Ectodermal cell (in vitro differentiated cells): ENCODE data around the gene OR14A16. TPM values are rescaled to one million over a fixed set of nuclear protein-coding genes. Genes with fewer than 3 reads are reported as not detected.

Experiments used
- H3K27ac ChIP-seq: 2 replicates; pipeline ENCODE4 v1.7.0; 2013; ENCODE audit warnings: mild to moderate bottlenecking, low read depth, low read length; ENCODE audit not compliant: insufficient read depth, poor library complexity, severe bottlenecking
- H3K27me3 ChIP-seq: 2 replicates; pipeline ENCODE4 v1.7.0; 2013; ENCODE audit warnings: mild to moderate bottlenecking, low read length; ENCODE audit not compliant: insufficient read depth, control insufficient read depth, poor library complexity, severe bottlenecking
- H3K36me3 ChIP-seq: one replicate; pipeline ENCODE4 v1.7.0; 2013; ENCODE audit warnings: low read length; ENCODE audit not compliant: control insufficient read depth, insufficient read depth
- H3K4me1 ChIP-seq: one replicate; pipeline ENCODE4 v1.7.0; 2013; ENCODE audit warnings: low read length; ENCODE audit not compliant: control insufficient read depth, insufficient read depth
- H3K4me3 ChIP-seq: 2 replicates; pipeline ENCODE4 v1.7.0; 2013; ENCODE audit warnings: low read depth, low read length, control low read depth; ENCODE audit not compliant: insufficient read depth
- H3K9me3 ChIP-seq: 2 replicates; pipeline ENCODE4 v1.7.0; 2013; ENCODE audit warnings: mild to moderate bottlenecking, low read length, moderate library complexity; ENCODE audit not compliant: control insufficient read depth
- WGBS, 2 experiments: methylation state at CpG; one replicate each; pipeline ENCODE4 v1.1.7; 2013; ENCODE audit warnings: missing lambda C conversion rate in 2 of 2; 5-methylcytosine and 5-hydroxymethylcytosine counted together
- polyA plus RNA-seq, 4 experiments: library from polyadenylated mRNA; stranded (reverse); fragments of 50-300 nt; gene quantifications; one replicate each; pipeline ENCODE4 v1.2.3, GENCODE V29; 2013

The OR14A16 gene
- not detected for polyA plus RNA-seq (2013, experiment 1 of 4)
- polyA plus RNA-seq (2013, experiment 2 of 4): not detected
- not detected for polyA plus RNA-seq (2013, experiment 3 of 4)
- not detected for polyA plus RNA-seq (2013, experiment 4 of 4)

GRCh38 chr1:247824023-247824422 lies at the start of gene OR14A16:
TSS of gene OR14A16 (minus strand) at chr1:247824119. CDS start at chr1:247815729, 8,390 bp downstream.
- 69% methylated on average over 6 of the region's 6 CpGs for WGBS, 2 experiments
- Histone ChIP-seq H3K4me1 (no peaks in the 10 kb centered on the region), H3K27me3 (no peaks in the 10 kb centered on the region), H3K9me3 (peaks cover 4% of the 10 kb centered on the region), H3K27ac (no peak within 1 kb of the TSS), H3K4me3 (no peak within 1 kb of the TSS), H3K36me3 (no peaks in the 10 kb centered on the region)

- H3K36me3 ChIP-seq: no peaks in the 10 kb centered on the region
- H3K4me1 ChIP-seq: no peaks in the 10 kb centered on the region
- no peak overlapping the region for H3K4me3 ChIP-seq
- no peaks in the 10 kb centered on the region for H3K27me3 ChIP-seq
- 74 to 77% methylated on average over 6 of the region's 6 CpGs for WGBS, 2 experiments
- no peak overlapping the region for H3K27ac ChIP-seq
- peaks cover 6% of the 10 kb centered on the region for H3K9me3 ChIP-seq
Measured at GRCh38 chr1:247865416-247865815, 41.5 kb upstream of the OR14A16 start.

DNA sequence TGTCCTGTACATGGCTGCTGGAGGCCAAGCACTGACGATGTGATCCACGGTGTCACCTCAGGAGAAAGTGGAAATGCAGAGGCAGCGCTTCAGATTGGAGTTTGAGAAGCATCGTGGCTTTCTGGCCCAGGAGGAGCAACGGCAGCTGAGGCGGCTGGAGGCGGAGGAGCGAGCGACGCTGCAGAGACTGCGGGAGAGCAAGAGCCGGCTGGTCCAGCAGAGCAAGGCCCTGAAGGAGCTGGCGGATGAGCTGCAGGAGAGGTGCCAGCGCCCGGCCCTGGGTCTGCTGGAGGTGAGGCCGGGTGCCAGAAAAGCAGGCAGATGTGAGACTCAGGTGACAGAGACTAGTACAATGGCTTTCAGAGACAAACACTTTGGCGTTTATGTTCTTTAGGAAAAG lies 40.7 kb upstream of the OR14A16 start:
- Histone ChIP-seq H3K4me3 (no peak overlapping the region), H3K4me1 (no peaks in the 10 kb centered on the region), H3K27ac (no peak overlapping the region), H3K9me3 (peaks cover 6% of the 10 kb centered on the region), H3K27me3 (no peaks in the 10 kb centered on the region), H3K36me3 (no peaks in the 10 kb centered on the region)
- WGBS, 2 experiments: 86 to 88% methylated on average over 17 of the region's 17 CpGs

GRCh38 chr1:247862756-247863155 lies 38.8 kb upstream of the OR14A16 start:
- Histone ChIP-seq H3K9me3 (peaks cover 2% of the 10 kb centered on the region), H3K36me3 (no peaks in the 10 kb centered on the region), H3K27ac (no peak overlapping the region), H3K4me3 (no peak overlapping the region), H3K27me3 (peaks cover 8% of the 10 kb centered on the region), H3K4me1 (no peaks in the 10 kb centered on the region)
- WGBS, 2 experiments: 72 to 80% methylated on average over 4 of the region's 4 CpGs

GRCh38 chr1:247857985-247858619 lies 34.2 kb upstream of the OR14A16 start:
- H3K4me1 ChIP-seq: no peaks in the 10 kb centered on the region
- H3K9me3 ChIP-seq: no peaks in the 10 kb centered on the region
- peaks cover 23% of the 10 kb centered on the region for H3K27me3 ChIP-seq
- H3K4me3 ChIP-seq: peak overlapping the region; percentile 32
- 74 to 79% methylated on average over 13 to 15 of the region's 15 CpGs for WGBS, 2 experiments
- no peaks in the 10 kb centered on the region for H3K36me3 ChIP-seq
- H3K27ac ChIP-seq: no peak overlapping the region

- 27 to 33% methylated on average over 109 of the region's 109 CpGs for WGBS, 2 experiments
- Histone ChIP-seq H3K27me3 (peaks cover 23% of the 10 kb centered on the region), H3K36me3 (no peaks in the 10 kb centered on the region), H3K4me3 (peak within 1 kb of the TSS; percentile 32), H3K27ac (no peak within 1 kb of the TSS), H3K9me3 (no peaks in the 10 kb centered on the region), H3K4me1 (no peaks in the 10 kb centered on the region)
Measured at GRCh38 chr1:247857069-247857984, 33.4 kb upstream of the OR14A16 start, which contains the start of gene TRIM58. TSS of gene TRIM58 (plus strand) at chr1:247857187. CDS start at chr1:247857247, 60 bp downstream.

DNA sequence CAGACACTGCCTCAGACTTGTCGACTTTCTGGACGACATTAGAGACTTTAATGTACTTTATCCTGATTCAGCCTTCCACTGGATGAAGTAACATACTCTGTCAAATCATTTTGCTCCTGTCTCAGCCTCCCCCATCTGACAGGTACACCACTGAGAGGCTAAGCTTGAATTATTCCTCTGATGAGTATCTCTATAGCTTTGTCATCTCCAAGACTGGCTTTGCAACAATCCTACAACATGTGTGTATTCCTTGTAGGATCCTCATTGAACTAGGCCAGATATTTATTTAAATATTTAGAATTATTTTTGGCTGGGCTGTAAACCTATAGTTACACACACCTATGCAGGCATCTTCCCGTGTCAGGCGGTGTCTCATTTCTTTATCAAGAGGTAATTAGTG lies 32.0 kb upstream of the OR14A16 start:
- no peak overlapping the region for H3K27ac ChIP-seq
- no peaks in the 10 kb centered on the region for H3K9me3 ChIP-seq
- 77 to 78% methylated on average over 2 to 4 of the region's 4 CpGs for WGBS, 2 experiments
- peaks cover 23% of the 10 kb centered on the region for H3K27me3 ChIP-seq
- no peak overlapping the region for H3K4me3 ChIP-seq
- H3K36me3 ChIP-seq: no peaks in the 10 kb centered on the region
- H3K4me1 ChIP-seq: no peaks in the 10 kb centered on the region

- Histone ChIP-seq H3K36me3 (no peaks in the 10 kb centered on the region), H3K9me3 (no peaks in the 10 kb centered on the region), H3K4me3 (no peak overlapping the region), H3K27ac (no peak overlapping the region), H3K27me3 (peaks cover 23% of the 10 kb centered on the region), H3K4me1 (no peaks in the 10 kb centered on the region)
- WGBS, 2 experiments: 86 to 87% methylated on average over 13 of the region's 14 CpGs
Measured at GRCh38 chr1:247854899-247855545, 31.1 kb upstream of the OR14A16 start.

GRCh38 chr1:247849616-247850015 lies 25.7 kb upstream of the OR14A16 start:
- WGBS, 2 experiments: no CpG with 5 or more reads among the region's 1 CpG
- H3K27ac ChIP-seq: no peak overlapping the region
- H3K27me3 ChIP-seq: no peaks in the 10 kb centered on the region
- no peaks in the 10 kb centered on the region for H3K4me1 ChIP-seq
- H3K4me3 ChIP-seq: no peak overlapping the region
- no peaks in the 10 kb centered on the region for H3K36me3 ChIP-seq
- H3K9me3 ChIP-seq: no peaks in the 10 kb centered on the region

GRCh38 chr1:247848346-247848745 lies 24.4 kb upstream of the OR14A16 start:
- no peaks in the 10 kb centered on the region for H3K4me1 ChIP-seq
- no peaks in the 10 kb centered on the region for H3K36me3 ChIP-seq
- no peak overlapping the region for H3K27ac ChIP-seq
- no peak overlapping the region for H3K4me3 ChIP-seq
- H3K27me3 ChIP-seq: no peaks in the 10 kb centered on the region
- H3K9me3 ChIP-seq: no peaks in the 10 kb centered on the region
- 85 to 88% methylated on average over 6 to 7 of the region's 7 CpGs for WGBS, 2 experiments
